Anterior cingulate cortex (tissue), 58 donors: ENCODE data around the gene CEMIP.
"Not testable (repeated sequence)": the region's sequence is repeated elsewhere in the genome, so short reads cannot be mapped to it uniquely, and the experiment has no call there.

Source experiments
- DNase-seq, 58 donors: peaks; one replicate each; lab custom pipeline; 2025; lab: John Stamatoyannopoulos, UW

Gene CEMIP

DNA sequence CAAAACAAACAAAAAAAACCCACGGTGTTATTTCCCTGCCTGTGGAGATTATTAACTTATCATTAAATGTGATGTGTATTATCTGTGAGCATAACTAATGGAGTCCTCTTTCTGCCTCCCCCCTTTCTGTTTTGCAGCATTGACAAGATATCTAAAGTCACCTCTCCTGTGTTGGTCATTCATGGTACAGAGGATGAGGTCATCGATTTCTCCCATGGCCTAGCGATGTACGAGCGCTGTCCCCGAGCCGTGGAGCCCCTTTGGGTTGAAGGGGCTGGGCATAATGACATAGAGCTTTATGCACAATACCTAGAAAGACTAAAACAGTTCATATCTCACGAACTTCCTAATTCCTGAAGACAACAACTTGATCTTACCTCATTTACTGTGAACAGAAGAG lies 25.2 kb upstream of the CEMIP start:
- no peak for DNase-seq

DNA sequence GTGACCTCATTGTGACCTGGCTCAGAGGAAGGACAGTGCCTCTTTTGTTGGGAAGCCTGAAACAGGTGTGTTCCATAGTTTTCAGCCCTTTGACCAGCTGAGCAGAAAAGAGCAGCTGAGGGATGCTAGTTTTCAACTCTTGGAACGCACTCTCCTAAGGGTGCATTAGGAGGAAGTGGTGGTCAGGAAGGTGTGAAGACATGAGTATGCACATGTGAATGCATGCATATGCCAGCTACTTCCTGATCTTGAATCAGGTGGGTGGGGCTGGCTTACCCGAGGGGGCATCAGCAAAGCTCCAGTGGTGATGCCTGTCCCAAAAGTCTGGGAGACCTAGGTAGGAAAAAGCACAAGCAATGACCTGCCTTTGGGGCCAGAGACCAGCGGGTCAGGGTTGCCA lies 23.3 kb upstream of the CEMIP start:
- no peak for DNase-seq

DNA sequence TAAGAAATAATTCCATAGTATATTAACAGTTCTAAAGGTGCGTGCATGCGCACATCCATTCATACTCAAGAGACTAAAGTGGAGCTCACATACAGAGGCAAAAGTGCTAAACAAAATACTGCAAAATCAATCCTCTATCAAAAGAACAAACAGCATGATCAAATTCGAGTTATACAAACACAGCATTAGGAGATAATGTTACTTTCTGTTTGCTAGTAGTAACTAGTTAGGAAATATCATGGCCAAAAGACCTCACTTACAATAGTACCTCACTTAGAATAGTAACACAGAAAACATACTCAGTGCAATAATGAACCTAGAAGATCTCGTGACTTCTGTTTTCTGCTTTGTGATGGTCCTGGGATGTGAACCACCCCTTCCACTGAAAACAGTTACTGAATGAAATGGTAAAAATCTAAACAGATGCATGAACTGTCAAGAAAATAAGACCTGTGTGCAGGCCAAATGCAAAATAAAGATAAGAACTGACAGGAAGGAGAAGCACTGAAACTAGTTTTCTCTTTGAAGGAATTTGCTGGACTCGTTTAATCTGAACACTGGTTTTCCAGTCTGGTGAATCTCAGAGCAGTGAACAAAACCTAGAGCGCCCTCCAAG lies 20.9 kb upstream of the CEMIP start:
- DNase-seq, result no peak

DNA sequence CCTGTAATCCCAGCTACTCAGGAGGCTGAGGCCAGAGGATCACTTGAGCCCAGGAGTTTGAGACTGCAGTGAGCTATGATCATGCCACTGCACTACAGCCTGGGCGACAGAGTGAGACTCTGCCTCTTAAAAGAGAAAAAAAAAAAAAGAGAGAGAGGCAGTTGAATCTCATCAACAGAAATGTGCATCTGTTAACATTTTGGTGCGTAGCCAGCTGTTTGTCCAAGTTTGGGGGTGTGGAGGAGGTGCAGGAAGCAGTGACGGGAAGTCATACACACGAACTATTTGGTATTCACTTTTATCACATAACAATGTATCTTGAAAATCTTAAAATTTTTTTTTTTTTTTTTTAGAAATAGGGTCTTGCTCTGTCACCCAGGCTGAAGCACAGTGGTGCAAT lies 18.2 kb upstream of the CEMIP start:
- no peak for DNase-seq

DNA sequence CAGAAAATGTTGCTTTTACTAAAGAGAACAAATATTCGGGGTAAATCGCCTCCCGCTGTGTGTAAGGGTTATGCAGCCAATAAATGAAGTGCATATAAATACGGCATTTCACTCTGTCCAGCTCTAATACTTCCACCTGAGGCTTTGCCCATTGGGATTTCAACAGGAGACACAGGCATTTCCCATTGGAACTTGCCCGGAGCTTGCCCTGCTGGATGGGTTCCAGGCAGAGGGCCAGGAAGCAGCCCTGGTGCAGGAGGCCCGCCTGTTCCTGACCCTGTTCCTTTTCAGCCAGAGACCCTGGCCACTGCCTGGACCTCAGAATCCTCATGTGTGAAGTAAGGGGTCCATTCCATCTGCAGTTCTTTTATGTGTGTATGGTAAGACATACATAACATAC lies 17.4 kb upstream of the CEMIP start:
- DNase-seq, result no peak

DNA sequence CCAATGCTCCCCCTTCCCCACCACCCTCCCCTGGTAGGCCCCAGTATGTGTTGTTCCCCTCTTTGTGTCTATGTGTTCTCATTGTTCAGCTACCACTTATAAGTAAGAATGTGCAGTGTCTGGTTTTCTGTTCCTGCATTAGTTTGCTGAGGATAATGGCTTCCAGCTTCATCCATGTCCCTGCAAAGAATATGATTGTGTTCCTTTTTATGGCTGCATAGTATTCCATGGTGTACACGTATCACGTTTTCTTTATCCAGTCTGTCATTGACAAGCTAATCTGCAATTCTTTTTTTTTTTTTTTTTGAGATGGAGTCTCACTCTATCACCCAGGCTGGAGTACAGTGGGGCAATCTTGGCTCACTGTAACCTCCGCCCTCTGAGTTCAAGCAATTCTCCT lies 15.9 kb upstream of the CEMIP start:
- DNase-seq, result not testable (repeated sequence)

DNA sequence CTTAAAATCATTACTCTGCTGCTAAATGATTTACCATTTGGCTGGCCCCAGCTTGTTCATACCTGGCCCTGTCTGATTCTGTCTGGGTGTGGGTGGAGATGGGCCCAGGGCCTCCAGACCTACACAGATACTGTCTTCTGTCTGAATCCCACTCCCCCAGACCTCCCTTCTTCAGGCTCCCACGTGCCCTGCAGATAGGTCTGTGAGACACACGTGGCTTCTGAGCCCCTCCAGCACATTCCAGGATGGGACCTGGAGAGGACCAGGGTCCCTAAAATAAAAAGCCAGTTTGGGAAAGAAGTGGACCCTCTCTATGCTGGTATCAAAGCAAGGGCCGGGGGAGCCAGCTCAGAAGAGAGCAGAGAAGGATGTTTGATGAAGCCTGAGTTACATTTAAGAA lies 14.6 kb upstream of the CEMIP start:
- DNase-seq, result no peak

DNA sequence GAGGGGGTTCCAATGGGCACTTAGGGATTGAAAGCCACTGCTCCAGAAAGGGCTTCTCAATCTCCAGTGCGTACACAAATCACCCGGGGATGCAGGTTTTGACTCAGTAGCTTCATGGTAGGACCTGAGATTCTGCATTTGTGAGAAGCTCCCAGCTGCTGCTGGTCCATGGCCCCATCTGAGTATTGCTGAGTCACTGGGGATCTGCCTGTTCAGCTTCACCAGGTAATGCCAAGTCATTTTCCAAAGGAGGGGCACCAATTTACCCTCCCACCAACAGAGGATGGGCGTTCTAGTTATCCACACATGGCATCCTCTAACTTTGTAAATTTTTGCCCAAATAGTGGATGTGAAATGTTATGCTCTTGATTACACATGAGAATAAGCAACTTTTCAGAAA lies 12.9 kb upstream of the CEMIP start:
- DNase-seq, result no peak

DNA sequence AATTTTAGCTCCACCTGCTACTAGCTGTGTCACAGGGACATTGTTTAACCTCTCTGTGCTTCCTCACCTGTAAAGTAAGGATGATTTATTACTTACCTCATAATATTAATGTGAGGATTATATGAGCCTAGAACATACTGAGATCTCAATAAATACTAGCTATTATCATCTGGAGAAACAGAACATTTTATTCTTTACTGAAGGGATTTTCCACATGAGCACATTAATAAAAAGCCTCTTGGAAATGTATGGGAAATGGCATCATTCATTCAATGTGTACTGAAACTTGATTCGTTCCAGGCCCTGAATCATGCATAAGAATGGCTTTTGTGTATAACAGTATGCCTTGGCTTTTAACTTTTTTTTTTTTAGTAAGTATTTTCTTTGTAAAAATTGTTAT lies 11.0 kb upstream of the CEMIP start:
- no peak for DNase-seq

DNA sequence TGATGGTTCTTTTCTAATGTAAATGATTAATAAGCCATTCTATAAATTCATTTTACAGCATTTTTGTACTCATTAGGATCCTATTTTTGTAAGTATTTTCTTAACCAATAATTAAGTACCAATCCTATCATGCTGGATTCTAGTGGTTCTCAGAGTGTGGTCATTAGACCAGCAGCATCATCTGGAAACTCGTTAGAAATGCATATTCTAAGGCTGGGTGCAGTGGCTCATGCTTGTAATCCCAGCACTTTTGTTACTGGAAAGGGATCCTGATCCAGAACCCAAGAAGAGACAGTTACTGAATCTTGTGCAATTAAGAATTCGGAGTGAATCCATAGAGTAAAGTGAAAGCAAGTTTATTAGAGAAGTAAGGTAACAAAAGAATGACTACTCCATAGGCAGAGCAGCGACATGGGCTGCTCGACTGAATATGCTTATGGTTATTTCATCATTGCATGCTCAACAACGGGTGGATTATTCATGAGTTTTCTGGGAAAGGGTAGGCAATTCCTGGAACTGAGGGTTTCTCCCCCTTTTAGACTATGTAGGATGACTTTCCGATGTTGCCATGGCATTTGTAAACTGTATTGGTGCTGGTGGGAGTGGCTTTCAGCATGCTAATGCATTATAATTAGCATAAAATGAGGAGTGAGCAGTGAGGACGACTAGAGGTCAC lies 9.9 kb upstream of the CEMIP start:
- no peak for DNase-seq

DNA sequence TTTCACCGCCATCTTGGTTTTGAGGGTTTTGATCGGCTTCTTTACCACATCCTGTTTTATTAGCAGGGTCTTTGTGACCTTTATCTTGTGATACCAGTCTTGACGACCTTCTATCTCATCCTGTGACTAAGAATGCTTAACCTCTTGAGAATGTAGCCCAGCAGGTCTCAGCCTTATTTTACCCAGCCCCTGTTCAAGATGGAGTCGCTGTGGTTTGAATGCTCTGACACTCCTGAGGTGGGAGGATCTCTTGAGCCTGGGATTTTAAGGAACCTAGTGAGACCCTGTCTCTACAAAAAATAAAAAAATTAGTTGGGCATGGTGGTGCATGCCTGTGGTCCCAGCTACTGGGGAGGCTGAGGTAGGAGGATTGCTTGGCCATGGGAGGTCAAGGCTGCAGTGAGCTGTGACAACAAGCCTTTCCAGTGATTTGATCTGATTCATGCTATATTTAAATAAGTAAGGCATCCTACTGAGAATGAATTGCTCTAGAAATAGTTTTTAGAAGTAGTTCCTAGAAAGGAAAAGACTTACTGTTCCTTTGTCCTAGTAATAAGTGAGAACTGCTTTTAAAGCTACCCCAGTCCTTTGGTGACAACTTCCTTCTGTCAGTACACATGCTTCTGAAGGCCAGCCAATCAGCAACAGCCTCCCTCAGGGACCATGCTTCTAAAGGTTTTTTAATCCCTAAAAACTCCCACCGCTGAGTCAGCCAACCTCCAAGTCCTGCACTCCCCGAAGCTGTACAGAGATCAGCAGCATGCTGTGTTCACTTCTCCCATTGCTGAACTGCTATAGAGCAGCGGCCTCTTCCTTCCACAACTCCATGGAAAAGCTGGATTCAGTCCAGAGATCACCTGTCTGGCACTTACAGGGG lies 9.1 kb upstream of the CEMIP start:
- no peak for DNase-seq

DNA sequence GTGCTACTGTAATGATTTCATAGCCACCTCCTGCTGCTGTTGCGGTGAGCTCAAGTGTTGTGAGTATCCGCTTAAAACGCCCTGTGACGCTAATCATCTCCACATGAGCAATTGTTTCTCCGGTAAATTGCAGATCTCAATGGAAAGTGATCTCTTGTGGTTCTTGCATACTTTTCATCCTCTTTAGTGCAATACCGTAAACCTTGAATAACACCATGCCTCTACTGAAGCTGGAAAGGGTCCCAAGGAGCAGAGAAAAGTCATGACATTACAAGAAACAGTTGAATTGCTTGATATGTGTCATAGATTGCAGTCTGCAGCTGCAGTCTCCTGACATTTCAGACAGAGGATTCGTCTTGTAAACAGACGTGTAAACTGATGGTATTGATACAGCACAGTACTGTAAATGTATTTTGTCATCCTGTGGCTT lies 6.0 kb upstream of the CEMIP start:
- no peak for DNase-seq

DNA sequence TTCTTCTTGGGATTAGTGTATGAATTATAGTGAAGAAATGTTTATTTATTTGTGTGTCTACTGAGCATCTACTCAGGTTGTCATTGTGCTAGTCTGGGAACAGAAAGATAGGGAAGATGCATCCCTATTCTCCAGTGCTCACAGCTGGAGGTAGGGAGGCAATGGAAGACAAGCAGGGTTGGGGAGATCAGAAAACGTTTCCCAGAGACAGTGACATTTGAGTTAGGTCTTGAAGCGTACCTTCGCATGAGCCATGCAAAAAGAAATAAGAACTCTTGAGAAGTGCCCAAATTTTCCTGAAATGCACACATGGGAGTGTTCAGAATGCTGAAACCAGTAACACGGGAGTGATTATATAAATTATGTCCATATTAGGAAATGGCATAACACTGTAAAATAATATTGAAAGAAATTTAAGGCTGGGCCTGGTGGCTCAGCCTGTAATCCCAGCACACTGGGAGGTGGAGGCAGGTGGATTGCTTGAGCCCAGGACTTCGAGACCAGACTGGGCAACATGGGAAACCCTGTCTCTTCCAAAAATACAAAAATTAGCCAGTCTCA lies 5.3 kb upstream of the CEMIP start:
- no peak for DNase-seq

DNA sequence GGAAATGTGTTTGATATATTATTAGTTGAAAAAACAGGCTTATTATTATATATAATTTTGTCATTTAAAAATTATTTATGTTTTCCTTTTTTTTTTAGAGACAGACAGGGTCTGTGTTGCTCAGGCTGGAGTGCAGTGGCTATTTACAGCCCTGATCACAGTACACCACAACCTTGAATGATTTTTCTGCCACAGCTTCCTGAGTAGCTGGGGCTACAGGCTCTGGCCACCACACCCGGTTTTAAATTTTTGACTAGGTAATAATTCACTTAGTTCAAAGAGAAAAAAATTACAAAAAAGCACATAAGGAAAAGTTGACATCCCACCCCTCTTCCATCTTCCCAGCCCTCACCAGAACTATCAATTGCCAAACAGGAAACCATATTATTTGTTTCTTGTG lies 4.7 kb upstream of the CEMIP start:
- DNase-seq, result no peak

DNA sequence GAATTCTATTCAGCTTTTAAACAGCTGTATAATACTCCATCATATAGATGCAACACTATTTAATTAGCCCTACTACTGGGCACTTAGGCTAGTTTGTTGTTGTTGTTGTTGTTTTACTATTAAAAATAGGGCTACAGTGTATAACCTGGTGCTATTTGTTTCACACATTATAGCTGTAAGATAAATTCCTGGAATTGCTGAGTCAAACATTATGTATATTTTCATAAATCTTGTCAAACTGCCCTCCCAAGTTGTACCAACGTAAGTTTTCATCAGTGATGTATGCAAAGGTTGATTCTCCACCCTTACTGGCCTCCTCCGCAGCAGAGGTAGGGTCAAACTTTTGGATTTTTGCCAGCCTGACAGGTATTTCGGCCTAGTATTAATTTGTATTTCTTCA lies 3.8 kb upstream of the CEMIP start:
- DNase-seq, result no peak

DNA sequence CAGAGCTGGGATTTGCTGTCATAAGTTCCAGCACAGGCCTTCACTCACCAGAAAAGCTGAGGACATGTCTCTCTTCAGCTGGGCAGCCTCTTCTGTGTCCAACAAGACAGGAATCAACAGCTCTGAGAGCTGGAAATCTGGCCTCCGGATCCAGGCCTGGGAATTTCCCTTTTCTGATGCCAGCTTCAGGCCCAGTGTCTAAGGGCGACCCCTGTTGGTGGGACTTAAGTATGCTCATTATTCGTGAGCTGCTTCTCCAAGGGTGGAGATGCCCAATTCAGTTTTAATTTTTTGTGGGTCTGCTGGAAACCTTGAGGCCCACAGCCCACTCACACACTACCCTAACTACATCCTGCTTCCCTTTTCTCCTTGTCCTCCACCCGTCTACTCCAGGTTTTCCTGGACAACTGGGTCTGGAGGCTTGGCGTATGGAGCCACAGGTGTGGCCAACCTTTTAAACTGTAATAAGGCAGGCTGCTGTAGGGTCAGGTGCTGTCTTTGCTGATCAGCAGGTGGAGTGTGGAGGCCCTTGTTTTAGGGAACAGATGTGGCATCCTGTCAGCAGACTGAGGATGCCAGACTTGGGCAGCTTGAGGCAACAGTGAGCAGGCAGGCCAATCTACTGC lies 2.6 kb upstream of the CEMIP start:
- DNase-seq, result peak in 52 of 58 donors; percentile 8 to 83 (median 46)

DNA sequence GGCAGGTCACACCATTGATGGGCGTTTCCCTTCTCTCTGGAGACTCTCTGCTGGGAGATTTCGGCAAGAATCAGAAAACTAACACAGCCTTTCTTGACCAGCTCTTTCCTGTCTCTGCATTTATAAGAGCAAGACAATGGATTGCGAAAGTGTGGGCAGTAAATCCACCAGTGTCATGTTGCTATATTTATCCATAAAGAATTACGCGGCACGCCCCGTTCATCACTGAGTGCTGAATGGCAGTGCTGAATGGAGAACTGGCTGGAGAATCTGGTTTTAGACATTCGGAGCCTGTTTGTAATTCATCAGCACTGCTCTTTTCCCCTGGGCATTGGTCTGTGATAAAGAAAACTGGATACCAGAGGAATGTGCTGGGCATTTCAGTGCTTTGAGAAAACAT lies 2.0 kb upstream of the CEMIP start:
- no peak for DNase-seq

DNA sequence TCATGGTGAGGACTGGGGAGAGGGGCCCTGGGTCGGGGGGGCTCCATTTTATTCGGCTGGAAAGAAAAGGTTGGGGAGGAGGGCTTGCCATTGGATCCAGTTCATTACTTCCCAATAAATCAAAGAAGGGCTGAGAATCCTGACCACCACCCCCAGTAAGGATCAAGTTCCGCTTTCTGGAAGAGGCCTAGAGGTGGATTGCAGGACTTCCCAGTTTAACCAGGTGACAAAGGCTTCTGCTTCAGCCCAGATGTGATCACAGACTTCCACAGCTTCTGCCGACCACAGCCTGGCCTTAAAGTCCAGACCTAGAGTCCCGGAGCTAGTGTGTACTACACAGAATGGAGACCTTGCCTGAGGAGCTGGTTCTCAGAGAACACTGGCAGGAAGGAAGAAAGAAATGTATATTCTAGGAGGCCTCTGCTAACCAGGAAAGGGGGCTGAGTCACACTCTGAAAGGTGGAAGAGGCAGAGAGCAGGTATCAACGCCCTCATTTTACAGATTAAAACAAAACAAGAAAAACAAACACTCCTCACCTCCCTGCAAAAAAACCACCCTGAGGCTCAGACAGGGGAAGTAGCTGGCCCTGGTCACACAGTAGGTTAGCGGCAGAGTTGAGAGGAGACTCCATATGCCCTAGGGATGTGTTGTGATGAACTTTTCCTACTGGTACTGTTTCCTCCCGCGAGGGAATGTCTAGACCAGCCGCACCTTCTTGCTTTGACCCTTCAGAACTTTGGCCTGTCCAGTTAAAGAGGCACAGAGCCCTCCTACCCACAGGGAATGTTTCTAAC lies 1.1 kb upstream of the CEMIP start:
- no peak for DNase-seq

DNA sequence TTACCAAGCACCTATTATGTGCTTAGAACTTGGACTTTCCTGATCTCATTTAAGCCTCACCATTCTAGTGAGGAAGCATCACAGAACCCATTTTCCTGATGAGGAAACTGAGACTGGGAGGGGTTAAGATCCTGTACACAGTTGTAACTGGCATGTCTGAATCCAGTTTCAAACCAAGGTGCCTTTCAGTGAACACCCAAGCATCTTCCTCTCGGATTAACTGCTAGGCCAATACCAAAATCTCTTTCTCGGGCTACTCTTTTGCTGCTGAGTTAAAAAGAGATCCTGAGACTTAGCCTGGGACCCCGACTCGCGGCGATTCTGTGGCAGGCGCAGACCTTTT lies 578 bp upstream of the CEMIP start:
- DNase-seq, result no peak
